SIG-M5 treated with dmso at 0.1 percent for 504 hours (cell line): ENCODE results near the gene STAT2.
"Not testable (repeated sequence)": the region's sequence is repeated elsewhere in the genome, so short reads cannot be mapped to it uniquely, and the experiment has no call there.

Source experiments
- DNase-seq: peaks from one replicate; lab custom pipeline; 2025; ENCODE audit not compliant: unreplicated experiment; lab: John Stamatoyannopoulos, UW

STAT2 gene

GRCh38 chr12:56362130-56363059 is 2.5 kb upstream of the STAT2 start, which contains the start of gene APOF:
Gene APOF, minus strand, starts transcription at chr12:56362857. Its CDS starts 112 bp downstream, at chr12:56362745.
- no peak for DNase-seq

DNA sequence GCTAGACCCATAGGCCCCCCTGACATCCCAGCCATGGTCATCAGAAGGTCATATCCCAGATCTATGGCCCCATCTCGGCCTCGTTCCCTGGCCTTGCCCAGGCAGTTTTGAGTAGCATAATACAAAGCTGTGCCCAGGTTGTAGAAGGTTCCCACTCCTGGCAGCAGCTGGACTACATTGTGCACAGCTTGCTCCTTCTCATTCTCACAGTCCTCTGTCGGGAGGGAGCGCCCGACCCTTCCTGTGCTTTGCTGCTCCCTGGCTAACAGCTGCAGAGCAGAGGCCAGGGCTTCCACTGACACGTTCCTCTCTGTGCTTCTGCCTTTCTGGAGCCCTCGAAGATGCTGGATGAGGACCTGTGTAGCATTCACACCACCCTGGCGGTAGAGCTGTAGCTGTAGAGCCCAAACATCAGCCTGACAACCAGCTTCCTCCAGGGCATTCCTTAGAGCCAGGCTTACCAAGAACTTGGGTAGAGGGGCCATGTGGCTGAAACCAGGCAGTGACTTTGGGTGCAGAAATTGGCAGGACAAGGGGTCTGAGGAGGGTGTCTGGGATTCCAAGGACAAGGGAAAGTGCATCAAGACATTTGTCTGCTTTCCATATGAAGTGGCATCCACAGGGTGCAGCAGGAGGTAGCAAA is 1.7 kb upstream of the STAT2 start:
- DNase-seq, result no peak

DNA sequence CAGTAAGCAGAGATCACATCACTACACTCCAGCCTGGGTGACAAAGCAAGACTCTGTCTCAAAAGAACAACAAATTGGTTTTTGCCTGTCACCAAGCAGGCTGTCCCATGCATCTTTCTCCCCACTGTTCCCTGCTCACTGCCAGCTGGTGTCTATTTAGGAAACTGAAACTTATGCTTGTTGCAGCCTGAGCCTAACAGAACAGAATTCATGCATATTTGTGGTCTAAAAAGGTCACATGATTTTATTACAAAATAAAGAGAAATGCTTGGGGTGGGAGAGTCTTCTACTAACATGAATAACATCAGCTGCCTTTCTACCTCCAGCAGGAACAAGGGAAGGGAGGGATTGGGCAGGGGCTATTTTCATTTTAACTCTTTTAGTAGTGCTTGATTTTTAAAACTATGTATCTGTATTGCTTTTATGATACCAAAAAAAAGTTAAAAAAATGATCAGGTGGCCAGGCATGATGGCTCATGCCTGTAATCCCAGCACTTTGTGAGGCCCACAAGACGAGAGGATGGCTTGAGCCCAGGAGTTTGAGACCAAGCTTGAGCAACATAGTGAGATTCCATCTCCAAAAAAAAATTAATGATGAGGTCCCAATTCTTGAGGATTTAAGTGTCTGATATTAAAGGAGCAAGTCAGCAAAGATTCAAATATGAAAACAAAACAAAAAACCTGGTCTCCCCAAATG is 923 bp downstream of the STAT2 start:
- DNase-seq, result peak; percentile 85

DNA sequence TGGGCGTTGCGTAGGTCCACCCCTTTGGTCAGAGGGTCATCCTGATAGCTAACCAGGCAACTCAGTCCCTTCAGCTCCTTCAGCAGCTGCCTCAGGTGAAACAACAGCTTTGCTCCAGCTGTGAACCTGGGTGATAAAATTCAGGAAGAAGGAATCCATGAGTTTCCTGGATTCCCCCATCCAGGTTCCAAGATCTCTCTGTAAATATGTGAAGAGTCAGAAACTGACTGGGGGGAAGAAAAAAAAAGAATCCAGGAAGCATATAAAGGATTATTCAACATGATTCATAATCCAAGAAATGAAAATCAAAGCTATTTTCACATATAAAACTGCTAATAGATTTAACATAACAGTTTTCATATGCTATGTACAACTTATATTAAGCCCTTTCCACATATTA is 8.6 kb downstream of the STAT2 start:
- DNase-seq, result no peak

- no peak for DNase-seq
Measured at GRCh38 chr12:56350662-56351061, 9.2 kb downstream of the STAT2 start.

GRCh38 chr12:56348776-56349175 is 11.1 kb downstream of the STAT2 start:
- DNase-seq, result no peak

GRCh38 chr12:56347255-56347654 is 12.7 kb downstream of the STAT2 start:
- not testable (repeated sequence) for DNase-seq

DNA sequence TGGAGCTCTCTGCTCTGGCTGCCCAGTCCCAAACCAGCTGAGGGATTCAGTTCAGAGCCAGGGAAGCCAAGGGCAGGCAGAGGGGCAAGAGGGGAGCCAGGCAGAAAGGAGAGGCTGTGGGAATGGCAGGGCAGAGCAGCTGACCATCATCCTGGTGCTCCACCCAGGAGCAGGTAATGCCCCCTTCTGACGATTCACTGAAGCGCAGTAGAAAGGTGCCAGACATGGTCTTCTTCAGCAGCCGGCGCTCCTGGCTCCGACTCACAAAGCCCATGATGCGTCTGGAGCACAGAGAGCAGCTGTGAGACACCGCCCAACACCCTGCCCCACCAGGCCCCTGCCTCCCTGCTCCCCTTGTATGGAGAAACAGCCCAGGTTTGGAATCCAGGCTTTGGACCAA is 13.2 kb downstream of the STAT2 start:
- DNase-seq, result no peak

DNA sequence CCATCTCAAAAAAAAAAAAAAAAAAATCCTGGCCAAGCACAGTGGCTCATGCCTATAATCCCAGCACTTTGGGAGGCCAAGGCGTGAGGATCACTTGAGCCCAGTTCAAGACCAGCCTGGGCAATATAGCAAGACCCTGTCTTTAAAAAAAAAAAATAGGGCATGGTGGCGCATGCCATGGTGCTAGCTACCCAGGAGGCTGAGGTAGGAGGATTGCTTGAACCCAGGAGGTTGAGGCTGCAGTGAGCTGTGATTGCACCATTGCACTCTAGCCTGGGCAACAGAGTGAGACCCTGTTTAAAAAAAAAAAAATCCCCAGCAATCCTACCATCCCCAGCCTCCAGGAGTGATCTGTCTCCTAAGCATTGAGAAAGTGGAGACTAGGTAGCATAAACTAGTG is 17.6 kb downstream of the STAT2 start:
- DNase-seq, result not testable (repeated sequence)

DNA sequence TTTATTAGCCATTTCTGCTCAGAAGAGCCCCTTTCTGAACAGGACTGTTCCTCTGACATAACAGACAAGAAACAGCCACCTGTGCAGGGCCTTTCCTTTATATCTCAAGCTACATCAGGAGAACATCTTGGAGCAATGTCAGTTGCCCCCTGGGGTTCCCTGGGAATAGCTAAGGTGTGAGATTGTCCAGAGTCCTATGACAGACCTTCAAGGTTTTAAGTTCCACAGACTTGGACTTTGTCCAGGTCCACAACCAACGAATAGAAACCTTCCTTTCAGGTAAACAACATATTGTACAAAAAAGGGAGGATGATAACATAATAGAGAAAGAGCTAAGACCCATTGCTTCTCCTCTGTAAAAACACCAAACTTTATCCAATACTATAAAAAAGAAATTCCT is 18.3 kb downstream of the STAT2 start:
- no peak for DNase-seq

DNA sequence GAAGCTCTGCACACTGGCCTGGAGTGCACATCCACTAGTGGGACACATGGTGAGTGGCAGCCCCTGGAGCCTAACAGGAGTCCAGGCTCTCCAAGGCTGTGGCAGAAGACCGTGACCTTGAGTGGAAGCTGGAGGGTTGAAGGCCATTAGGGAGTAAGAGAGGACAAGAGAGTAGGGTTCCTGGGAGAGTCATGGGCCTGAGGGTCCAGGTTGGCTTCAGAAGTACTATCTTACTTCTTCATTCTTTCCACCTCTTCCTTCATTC is 20.8 kb downstream of the STAT2 start:
- no peak for DNase-seq

DNA sequence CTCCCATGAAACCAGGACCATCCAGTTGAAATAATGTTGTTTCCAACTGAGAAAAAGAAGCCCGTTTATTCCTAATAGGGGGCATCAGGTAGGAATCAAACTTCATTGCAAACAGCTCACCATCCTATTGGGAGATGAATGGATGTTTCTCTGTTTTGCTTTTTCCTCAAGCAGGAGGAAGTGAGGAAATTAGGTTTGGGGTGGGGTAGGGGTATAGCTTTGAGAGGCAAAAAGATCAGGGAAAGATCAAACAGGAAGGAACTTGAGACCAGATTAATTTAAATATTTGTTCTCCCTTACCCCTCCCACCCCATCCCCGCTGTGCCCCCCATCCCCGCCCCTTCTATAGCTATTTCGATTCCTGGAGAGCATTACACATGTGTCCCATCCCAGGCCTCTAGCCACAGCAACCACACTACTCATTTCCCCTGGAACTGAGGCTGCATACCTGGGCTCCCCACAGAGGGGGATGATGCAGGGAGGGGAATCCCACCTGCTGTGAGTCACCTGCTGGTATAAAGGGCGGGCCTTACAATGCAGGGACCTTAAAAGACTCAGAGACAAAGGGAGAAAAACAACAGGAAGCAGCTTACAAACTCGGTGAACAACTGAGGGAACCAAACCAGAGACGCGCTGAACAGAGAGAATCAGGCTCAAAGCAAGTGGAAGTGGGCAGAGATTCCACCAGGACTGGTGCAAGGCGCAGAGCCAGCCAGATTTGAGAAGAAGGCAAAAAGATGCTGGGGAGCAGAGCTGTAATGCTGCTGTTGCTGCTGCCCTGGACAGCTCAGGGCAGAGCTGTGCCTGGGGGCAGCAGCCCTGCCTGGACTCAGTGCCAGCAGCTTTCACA is 21.4 kb downstream of the STAT2 start, which contains the start of gene IL23A:
TSS of gene IL23A (plus strand) at position 577 of the 850 bp plus-strand sequence. CDS start at position 738, 161 bp downstream.
- DNase-seq, result peak; percentile 83

- DNase-seq, result peak; percentile 75
Measured at GRCh38 chr12:56337753-56338251, 22.1 kb downstream of the STAT2 start.

DNA sequence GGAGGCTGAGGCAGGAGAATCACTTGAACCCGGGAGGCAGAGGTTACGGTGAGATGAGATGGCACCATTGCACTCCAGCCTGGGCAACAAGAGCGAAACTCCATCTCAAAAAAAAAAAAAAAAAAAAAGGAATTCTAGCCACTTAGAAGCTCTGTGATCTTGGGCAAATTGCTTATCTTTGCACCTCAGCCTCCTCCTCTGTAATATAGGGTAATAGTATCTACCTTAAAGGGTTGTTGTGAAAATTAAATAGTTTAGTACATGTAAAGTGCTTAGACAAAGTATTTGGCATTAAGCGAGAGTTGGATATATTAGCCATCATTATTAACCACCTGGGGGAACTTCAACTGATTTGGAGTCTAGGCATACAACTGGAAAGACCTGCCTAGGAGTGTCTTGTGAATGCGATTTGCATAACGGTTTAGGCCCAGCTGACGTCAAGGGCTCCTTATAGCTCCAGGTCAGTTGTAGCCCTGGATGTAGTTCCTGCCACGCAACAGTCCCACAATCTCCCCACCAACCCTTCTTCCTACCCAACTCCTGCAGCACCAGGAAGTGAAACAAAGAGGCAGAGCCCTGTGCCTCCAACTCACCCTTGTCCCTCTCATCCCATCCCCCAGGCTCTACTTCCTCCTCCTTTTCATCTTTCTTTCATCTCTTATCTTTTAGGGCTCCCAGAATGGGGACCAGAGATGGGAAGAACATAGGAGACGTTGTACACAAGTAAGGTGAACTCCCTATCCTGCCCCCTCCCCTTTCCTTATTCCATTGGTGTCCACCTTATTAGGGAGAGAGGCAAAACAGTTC is 23.3 kb downstream of the STAT2 start:
- peak; percentile 98 for DNase-seq

- not testable (repeated sequence) for DNase-seq
Measured at GRCh38 chr12:56335527-56335926, 24.4 kb downstream of the STAT2 start.

- no peak for DNase-seq
Measured at GRCh38 chr12:56334490-56334793, 25.5 kb downstream of the STAT2 start.

DNA sequence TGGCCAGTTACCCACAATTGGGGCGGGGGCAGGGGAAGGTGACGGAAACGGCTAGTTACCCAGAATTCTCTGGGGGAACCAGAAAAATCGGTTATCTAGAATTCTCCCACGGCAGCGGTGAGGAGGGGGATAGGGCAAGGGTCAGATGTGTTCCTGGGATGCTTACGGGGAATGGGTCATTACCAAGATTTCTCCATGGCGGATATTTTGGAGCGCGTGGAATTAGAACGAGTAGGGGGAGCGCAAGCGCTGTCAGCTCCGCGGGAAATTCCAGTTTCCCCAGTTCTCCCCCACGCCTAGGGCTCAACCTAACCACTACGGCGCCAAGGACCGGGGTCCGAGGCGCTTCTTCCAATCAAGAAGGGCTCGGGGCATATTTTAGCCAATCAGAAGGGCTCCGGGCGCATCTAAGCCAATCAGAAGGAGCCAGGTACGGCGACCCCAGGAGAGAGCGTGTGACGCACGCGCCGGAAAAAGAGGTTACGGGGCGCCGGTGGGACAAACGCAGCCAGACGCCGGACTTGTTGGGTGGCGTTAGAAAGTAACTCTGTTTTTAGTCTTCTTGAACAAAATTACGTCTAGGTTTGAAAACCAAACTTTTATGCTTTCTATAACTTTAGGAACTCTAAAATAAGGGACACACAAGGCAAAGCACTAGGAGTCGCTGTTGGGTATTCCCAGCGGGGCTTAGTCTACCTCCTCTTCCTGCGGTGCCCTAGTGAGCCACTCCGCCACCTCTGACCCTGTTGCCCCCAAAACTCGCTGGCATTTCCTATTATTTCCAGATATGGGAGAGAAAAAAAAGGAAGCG is 26.0 kb downstream of the STAT2 start, which contains the start of gene PAN2:
TSS of gene PAN2 (minus strand) at position 322 of the 811 bp plus-strand sequence. CDS start 906 bp downstream, outside the sequence.
- DNase-seq, result peak; percentile 99

GRCh38 chr12:56333197-56333678 is 26.7 kb downstream of the STAT2 start:
- DNase-seq, result peak; percentile 71
